ENCODE data around the gene RAB3B. TPM values are rescaled to one million over a fixed set of nuclear protein-coding genes. Genes with fewer than 3 reads are reported as not detected.
"Not testable (repeated sequence)": the region's sequence is repeated elsewhere in the genome, so short reads cannot be mapped to it uniquely, and the experiment has no call there.

Gene RAB3B
- polyA plus RNA-seq, 3 donors: under 0.01 to 0.56 (median 0.03) TPM

DNA sequence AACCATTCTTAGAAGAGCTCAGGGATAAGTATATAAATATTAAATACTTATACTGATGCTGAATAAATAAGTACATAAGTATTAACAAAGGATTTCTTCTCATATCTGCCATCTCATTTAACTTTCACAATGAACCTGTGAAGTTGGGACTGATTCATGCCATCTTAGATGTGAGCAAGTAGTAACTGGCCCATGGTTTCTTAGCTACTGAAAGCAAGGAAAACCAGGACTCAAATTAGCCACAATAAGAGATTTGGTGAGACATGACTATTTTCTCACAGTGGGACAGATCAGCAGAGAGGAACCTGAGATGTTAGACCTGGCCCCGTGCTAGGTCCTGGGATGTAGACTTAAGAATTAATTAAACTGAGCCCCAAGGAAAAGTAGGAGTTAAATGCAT lies 8.2 kb upstream of the RAB3B start:
- WGBS, 3 donors: 78 to 92% (median 90%) methylated on average over 1 of the region's 1 CpG
- no peak overlapping the region for H3K27ac ChIP-seq (ENCODE audit: low read depth, low read length)

GRCh38 chr1:51997974-51998382 lies 7.5 kb upstream of the RAB3B start:
- WGBS, 3 donors: 47 to 64% (median 53%) methylated on average over 5 of the region's 5 CpGs
- no peak overlapping the region for H3K27ac ChIP-seq (ENCODE audit: low read depth, low read length)

DNA sequence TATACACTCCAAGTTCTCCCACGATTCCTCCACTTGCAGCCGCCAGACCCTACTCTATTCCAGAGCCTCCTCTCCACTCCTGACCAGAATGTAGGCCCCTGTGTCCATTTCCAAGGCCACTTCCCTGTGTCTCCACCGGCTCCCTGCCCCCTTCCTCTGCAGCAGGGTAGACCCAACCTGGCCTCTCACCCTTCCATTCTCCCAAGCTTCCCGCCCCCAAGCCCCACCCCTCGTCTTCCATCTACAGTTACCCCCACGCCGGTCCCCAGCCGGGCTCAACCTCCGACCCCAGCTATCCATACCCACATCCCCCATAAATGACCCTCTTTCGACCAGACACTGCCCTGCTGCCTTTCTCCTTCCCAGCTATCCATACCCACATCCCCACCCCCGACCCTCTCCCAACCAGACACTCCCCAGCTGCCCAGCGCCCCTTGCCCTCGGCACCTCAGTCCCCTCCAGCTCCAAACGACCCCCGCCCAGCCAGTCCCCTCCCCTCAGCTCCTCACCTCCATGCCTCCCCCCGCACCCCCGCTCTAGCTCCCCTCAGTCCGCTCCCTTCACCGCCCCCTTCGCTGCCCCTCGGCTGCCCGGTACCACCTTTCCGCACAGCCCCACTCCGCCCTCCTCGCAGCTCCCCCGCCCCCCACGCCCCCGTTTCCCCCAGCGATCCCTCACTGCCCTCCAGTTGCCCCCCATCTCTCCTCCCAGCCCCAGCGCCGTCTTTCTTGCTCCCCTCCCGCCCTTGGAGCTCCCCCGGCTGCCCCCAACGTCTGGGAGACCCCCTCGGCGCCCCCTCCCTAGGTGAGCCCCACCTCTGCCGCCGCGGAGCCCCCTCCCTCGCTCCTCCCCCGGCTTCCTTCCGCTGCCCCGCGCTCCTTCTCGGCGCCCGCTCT lies 670 bp downstream of the RAB3B start:
- H3K27ac ChIP-seq (ENCODE audit: low read depth, low read length): no peak overlapping the region
- WGBS, 3 donors: 13 to 14% (median 14%) methylated on average over 39 to 47 of the region's 47 CpGs

DNA sequence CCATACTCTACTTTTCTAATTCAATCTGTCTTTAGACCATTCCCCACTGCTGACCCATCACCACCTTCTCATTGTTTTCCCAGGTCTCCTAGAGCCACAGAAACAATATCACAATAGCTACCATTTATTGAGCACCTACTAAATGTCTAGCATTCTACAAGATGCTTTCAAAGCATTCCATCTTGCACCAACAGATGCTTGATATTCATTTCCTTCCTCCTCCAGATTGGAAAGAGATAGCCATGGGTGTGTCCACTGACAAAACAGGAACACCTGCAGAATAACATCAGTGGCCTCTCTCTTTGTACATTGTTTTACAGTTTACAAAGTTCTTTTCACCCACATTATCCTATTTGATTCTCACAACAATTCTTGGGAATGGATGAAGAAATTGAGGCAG lies 2.2 kb downstream of the RAB3B start:
- no peak overlapping the region for H3K27ac ChIP-seq (ENCODE audit: low read depth, low read length)

- H3K27ac ChIP-seq (ENCODE audit: low read depth, low read length): no peak overlapping the region
- 77 to 82% (median 78%) methylated on average over 4 of the region's 4 CpGs for WGBS, 3 donors
These were observed 3.8 kb downstream of the RAB3B start for GRCh38 chr1:51986718-51987117.

DNA sequence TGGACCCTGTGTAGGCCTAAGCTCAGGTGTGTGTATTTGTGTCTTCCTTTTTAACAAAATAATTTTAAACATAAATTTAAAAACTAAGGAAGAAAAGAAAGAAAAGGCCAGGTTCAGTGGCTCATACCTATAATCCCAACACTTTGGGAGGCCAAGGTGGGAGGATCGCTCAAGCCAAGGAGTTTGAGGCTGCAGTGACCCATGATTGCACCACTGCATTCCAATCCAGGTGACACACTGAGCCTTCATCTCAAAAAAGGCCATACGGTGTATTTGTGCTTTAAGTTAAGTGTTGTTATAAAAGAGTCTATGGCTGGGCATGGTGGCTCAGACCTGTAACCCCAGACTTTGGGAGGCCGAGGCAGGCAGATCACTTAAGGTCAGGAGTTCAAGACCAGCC lies 8.3 kb downstream of the RAB3B start:
- WGBS, 3 donors: 89 to 93% (median 93%) methylated on average over 3 of the region's 3 CpGs
- H3K27ac ChIP-seq (ENCODE audit: low read depth, low read length): no peak overlapping the region

DNA sequence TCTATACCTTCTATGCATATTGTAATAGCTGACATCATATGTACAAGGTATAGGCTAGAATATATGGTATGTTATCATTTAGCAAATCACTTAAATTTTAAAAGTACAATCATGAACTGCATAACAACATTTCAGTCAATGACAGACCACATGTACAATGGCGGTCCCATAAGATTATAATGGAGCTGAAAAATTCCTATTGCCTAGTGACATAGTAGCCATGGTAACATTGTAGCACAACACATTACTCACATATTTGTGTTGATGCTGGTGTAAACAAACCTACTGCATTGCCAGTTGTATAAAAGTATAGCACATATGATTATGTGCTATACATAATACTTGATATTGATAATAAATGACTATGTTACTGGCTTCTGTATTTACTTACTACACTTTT lies 8.9 kb downstream of the RAB3B start:
- WGBS, 3 donors: 83 to 98% (median 95%) methylated on average over 1 of the region's 1 CpG
- no peak overlapping the region for H3K27ac ChIP-seq (ENCODE audit: low read depth, low read length)

- H3K27ac ChIP-seq (ENCODE audit: low read depth, low read length): no peak overlapping the region
These were observed 12.4 kb downstream of the RAB3B start for GRCh38 chr1:51978099-51978498.

GRCh38 chr1:51976846-51977602 lies 13.5 kb downstream of the RAB3B start:
- H3K27ac ChIP-seq (ENCODE audit: low read depth, low read length): no peak overlapping the region
- WGBS, 3 donors: 81 to 85% (median 81%) methylated on average over 12 of the region's 12 CpGs

GRCh38 chr1:51973587-51974474 lies 16.7 kb downstream of the RAB3B start:
- 73 to 90% (median 85%) methylated on average over 1 of the region's 1 CpG for WGBS, 3 donors

DNA sequence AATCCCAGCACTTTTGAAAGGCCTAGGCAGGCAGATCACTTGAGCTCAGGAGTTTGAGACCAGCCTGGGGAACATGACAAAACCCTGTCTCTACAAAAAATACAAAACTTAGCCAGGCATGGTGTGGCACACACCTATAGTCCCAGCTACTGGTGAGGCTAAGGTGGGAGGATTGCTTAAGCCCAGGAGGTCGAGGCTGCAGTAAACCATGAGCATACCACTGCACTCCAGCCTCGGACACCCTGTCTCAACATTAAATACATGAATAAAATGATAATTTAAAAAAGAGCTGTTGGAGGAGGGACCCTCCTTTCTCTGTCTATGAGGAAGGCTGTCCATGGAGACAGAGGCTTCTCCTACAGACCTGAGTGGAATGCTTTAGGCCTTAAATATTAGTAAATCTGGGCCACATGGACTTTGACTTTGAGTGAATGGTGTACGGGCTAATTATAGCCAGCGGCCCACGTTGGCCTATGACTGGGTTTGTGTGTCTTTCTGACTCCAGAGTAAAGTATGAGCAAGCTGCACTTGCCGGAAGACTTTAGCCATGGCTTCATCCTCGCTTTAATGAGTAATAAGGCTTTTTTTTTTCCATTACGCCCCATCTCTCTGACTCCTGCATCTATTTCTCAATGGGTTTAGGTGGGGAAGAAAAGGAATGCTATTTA lies 21.3 kb downstream of the RAB3B start:
- WGBS, 3 donors: 72 to 89% (median 80%) methylated on average over 8 of the region's 8 CpGs
- no peak overlapping the region for H3K27ac ChIP-seq (ENCODE audit: low read depth, low read length)

More at GRCh38 chr1:51973587-51974474, 16.7 kb downstream of the RAB3B start:
- H3K27ac ChIP-seq (ENCODE audit: low read depth, low read length): no peak overlapping the region

DNA sequence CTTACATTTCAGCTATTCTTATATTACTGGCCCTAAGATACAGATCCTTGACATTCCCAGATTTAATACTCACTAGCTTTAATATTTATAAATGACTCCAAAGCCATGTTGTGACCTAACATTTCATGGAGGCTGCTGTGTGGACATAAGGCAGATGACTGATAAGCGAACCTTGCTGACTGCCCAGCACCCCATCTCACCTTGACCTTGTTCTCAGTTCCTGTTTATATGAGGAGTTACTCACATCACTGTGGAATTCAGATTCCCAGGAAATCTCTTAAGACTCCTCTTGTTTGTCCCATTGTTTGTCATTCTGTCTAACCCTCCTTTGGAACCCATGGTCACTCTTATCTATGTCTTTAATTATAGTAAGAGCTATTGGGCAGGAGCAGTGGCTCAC lies 21.9 kb downstream of the RAB3B start:
- H3K27ac ChIP-seq (ENCODE audit: low read depth, low read length): no peak overlapping the region
- 44 to 89% (median 82%) methylated on average over 1 of the region's 1 CpG for WGBS, 3 donors

- WGBS, 3 donors: 88 to 100% (median 100%) methylated on average over 1 of the region's 1 CpG
- H3K27ac ChIP-seq (ENCODE audit: low read depth, low read length): not testable (repeated sequence)
These were observed 23.2 kb downstream of the RAB3B start for GRCh38 chr1:51967213-51967791.

DNA sequence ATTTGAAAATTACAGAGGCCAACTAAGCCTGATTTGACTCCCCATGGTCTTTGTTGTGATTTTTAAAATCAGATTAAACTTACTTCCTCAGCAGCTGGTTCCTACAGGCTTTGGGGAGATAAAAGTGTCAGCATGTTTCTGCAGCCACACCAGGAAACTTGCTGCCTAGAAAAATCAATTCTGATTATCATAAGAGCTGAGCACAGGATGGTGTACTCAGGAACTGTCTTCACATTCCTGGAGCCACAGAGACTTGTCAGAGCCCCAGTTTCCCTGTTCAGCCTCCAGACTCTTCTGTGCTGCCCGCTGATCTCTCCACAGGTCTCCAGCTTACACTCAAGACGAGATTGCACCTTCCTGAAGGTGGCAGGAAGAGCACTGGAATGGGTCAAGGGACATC lies 23.9 kb downstream of the RAB3B start:
- whole genome bisulfite sequencing, 3 donors: 69 to 93% (median 74%) methylated on average over 2 of the region's 2 CpGs
- no peak overlapping the region for H3K27ac ChIP-seq (ENCODE audit: low read depth, low read length)

- no peak overlapping the region for H3K27ac ChIP-seq (ENCODE audit: low read depth, low read length)
- 87 to 89% (median 89%) methylated on average over 4 of the region's 4 CpGs for WGBS, 3 donors
These were observed 26.2 kb downstream of the RAB3B start for GRCh38 chr1:51964309-51964696.

- 51 to 61% (median 53%) methylated on average over 4 of the region's 4 CpGs for WGBS, 3 donors
- H3K27ac ChIP-seq (ENCODE audit: low read depth, low read length): no peak overlapping the region
These were observed 26.8 kb downstream of the RAB3B start for GRCh38 chr1:51963592-51964308.

Data from adipose tissue (tissue), 3 donors.